Caco-2 (cell line): ENCODE results near the gene PRKAG2. TPM values are rescaled to one million over a fixed set of nuclear protein-coding genes. Genes with fewer than 3 reads are reported as not detected.

ENCODE experiments used
- BruUV-seq: library from RNA; stranded (reverse); fragments of 400-500 nt; replicated peaks from 2 replicates; lab custom pipeline; 2021; lab: Mats Ljungman, UMichigan
- CTCF ChIA-PET: fragments of 300-600 bp; sonication (Branson Sonifier 250); formaldehyde crosslinking; loops from one replicate; lab custom pipeline; 2022; ENCODE audit warnings: antibody characterized with exemption; lab: Charles Lee
- POLR2A ChIA-PET: fragments of 300-600 bp; sonication (Branson Sonifier 250); formaldehyde crosslinking; loops from one replicate; lab custom pipeline; 2022; ENCODE audit warnings: antibody characterized with exemption; lab: Charles Lee
- DNase-seq, 2 experiments: peaks; one replicate each; pipeline versions ENCODE4 v3.0.0 to v3.0.0-alpha.2; 2020 to 2022
- H3K27me3 ChIP-seq: replicated peaks from 2 replicates; pipeline ENCODE4 v1.6.0; 2011; ENCODE audit warnings: low read length; ENCODE audit not compliant: control insufficient read depth, insufficient read depth
- H3K36me3 ChIP-seq: 2 replicates; pipeline ENCODE4 v1.5.1; 2011; ENCODE audit warnings: low read length; ENCODE audit not compliant: control insufficient read depth, insufficient read depth
- H3K4me1 ChIP-seq: fragments of 250-450 bp; sonication (Bioruptor Pico); 2 replicates; pipeline ENCODE4 v1.5.1; 2020; ENCODE audit warnings: mild to moderate bottlenecking
- H3K4me3 ChIP-seq: 2 replicates; pipeline ENCODE4 v1.5.1; 2011; ENCODE audit warnings: low read depth, mild to moderate bottlenecking, control low read depth, low read length
- H3K9me3 ChIP-seq: fragments of 250-450 bp; sonication (Bioruptor Pico); 2 replicates; pipeline ENCODE4 v1.5.1; 2020; ENCODE audit warnings: mild to moderate bottlenecking, moderate library complexity
- H3K27ac Mint-ChIP-seq: one replicate; pipeline ENCODE4 v1.8.0; 2022; ENCODE audit warnings: mixed read lengths; ENCODE audit not compliant: unreplicated experiment
- H3K27me3 Mint-ChIP-seq: one replicate; pipeline ENCODE4 v1.8.0; 2022; ENCODE audit warnings: mixed read lengths; ENCODE audit not compliant: insufficient read depth, unreplicated experiment
- H3K36me3 Mint-ChIP-seq: one replicate; pipeline ENCODE4 v1.8.0; 2022; ENCODE audit warnings: mild to moderate bottlenecking, mixed read lengths; ENCODE audit not compliant: insufficient read depth, unreplicated experiment
- H3K4me1 Mint-ChIP-seq: one replicate; pipeline ENCODE4 v1.8.0; 2022; ENCODE audit warnings: low read depth, mixed read lengths; ENCODE audit not compliant: unreplicated experiment
- H3K4me3 Mint-ChIP-seq: one replicate; pipeline ENCODE4 v1.8.0; 2022; ENCODE audit warnings: mild to moderate bottlenecking, moderate library complexity, mixed read lengths; ENCODE audit not compliant: unreplicated experiment
- H3K9me3 Mint-ChIP-seq: one replicate; pipeline ENCODE4 v1.8.0; 2022; ENCODE audit warnings: mixed read lengths; ENCODE audit not compliant: unreplicated experiment
- intact Hi-C: fragments of 100-400 bp; cut with micrococcal nuclease; formaldehyde crosslinking; loops from one replicate; pipeline ENCODE4 v1.10.0; 2022; ENCODE audit not compliant: unreplicated experiment
- total RNA-seq: library from RNA; stranded (reverse); gene quantifications from 2 replicates; pipeline ENCODE4 v1.2.3, GENCODE V29; 2022
- TF ChIP-seq, protein P1 (sequence below), 2 experiments: fragments of 200-600 bp in 1 of 2; IDR thresholded peaks; 1 replicate in 1 of 2; 2 replicates in 1 of 2; pipeline versions ENCODE4 v1.5.1 to v1.8.0; 2011 to 2022; ENCODE audit warnings: antibody characterized with exemption in 1 of 2, control low read depth in 1 of 2, inconsistent platforms in 1 of 2, low read depth in 1 of 2, low read length in 1 of 2, mild to moderate bottlenecking in 1 of 2, moderate library complexity in 1 of 2; ENCODE audit not compliant: insufficient read depth in 1 of 2, severe bottlenecking in 1 of 2, unreplicated experiment in 1 of 2

The PRKAG2 gene
- total RNA-seq, 1 experiment from 2014 or later, result 15.9 TPM

- intact Hi-C loops, result loop anchor here (5.0 kb wide), 1 partner anchor 151 kb away; no protein-coding TSS in a partner anchor
- Mint-ChIP-seq H3K27me3 (no peaks in the 10 kb centered on the region), H3K36me3 (no peaks in the 10 kb centered on the region), H3K4me1 (no peaks in the 10 kb centered on the region), H3K4me3 (no peak overlapping the region), H3K27ac (no peak overlapping the region), H3K9me3 (peaks cover 7% of the 10 kb centered on the region)
- POLR2A ChIA-PET, result no interaction called here
- Histone ChIP-seq H3K4me1 (0 out of 2 replicates have a peak, but pooled peaks cover 6% of the 10 kb centered on the region), H3K27me3 (no peaks in the 10 kb centered on the region), H3K4me3 (no peak overlapping the region), H3K9me3 (no peaks in the 10 kb centered on the region; the same call in 1 of the 2 replicates), H3K36me3 (no peaks in the 10 kb centered on the region)
- CTCF ChIA-PET, result no interaction called here
- no TSS peak for BruUV-seq
- no peak for DNase-seq
- TF ChIP-seq, protein P1, sequence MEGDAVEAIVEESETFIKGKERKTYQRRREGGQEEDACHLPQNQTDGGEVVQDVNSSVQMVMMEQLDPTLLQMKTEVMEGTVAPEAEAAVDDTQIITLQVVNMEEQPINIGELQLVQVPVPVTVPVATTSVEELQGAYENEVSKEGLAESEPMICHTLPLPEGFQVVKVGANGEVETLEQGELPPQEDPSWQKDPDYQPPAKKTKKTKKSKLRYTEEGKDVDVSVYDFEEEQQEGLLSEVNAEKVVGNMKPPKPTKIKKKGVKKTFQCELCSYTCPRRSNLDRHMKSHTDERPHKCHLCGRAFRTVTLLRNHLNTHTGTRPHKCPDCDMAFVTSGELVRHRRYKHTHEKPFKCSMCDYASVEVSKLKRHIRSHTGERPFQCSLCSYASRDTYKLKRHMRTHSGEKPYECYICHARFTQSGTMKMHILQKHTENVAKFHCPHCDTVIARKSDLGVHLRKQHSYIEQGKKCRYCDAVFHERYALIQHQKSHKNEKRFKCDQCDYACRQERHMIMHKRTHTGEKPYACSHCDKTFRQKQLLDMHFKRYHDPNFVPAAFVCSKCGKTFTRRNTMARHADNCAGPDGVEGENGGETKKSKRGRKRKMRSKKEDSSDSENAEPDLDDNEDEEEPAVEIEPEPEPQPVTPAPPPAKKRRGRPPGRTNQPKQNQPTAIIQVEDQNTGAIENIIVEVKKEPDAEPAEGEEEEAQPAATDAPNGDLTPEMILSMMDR (IDR thresholded peaks at IDR 0.05; ENCODE audit: insufficient read depth in 1 of 2, low read depth in 1 of 2, low read length in 1 of 2, severe bottlenecking in 1 of 2, unreplicated experiment in 1 of 2), result no peak
Measured at GRCh38 chr7:151781161-151781845, 95.6 kb downstream of the PRKAG2 start.

DNA sequence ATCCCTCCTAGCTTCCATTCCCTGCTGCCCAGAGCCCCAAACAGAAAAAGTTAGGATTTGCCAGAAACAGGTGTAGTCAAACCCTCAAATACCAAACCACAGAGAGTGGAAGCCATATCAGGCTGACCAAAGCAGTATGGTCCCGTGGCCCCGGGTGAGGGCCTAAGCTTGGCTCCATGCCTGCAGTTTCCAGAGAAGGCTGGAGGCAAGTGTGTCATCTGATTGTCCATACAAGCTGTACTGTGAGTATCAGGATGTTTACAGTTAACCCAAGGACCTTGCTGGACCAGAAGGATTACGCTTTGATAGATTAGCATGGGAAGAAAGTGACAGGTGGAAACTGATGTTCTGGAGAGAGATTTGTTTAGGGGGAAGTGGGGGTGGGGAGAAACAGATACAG, 96.3 kb downstream of the PRKAG2 start:
- Histone ChIP-seq H3K9me3 (no peaks in the 10 kb centered on the region; the same call in 1 of the 2 replicates), H3K36me3 (no peaks in the 10 kb centered on the region), H3K27me3 (no peaks in the 10 kb centered on the region), H3K4me3 (no peak overlapping the region), H3K4me1 (0 out of 2 replicates have a peak, but pooled peaks cover 6% of the 10 kb centered on the region)
- BruUV-seq, result no TSS peak
- ChIA-PET CTCF (no interaction called here), POLR2A (no interaction called here)
- Mint-ChIP-seq H3K4me1 (no peaks in the 10 kb centered on the region), H3K27ac (no peak overlapping the region), H3K9me3 (peaks cover 7% of the 10 kb centered on the region), H3K27me3 (no peaks in the 10 kb centered on the region), H3K4me3 (no peak overlapping the region), H3K36me3 (no peaks in the 10 kb centered on the region)
- intact Hi-C loops, result loop anchor here (5.0 kb wide), 1 partner anchor 152 kb away; no protein-coding TSS in a partner anchor
- TF ChIP-seq, protein P1 (IDR thresholded peaks at IDR 0.05; ENCODE audit: insufficient read depth in 1 of 2, low read depth in 1 of 2, low read length in 1 of 2, severe bottlenecking in 1 of 2, unreplicated experiment in 1 of 2), result no peak
- no peak for DNase-seq

- POLR2A ChIA-PET, result no interaction called here
- Mint-ChIP-seq H3K27ac (no peak overlapping the region), H3K27me3 (no peaks in the 10 kb centered on the region), H3K36me3 (no peaks in the 10 kb centered on the region), H3K4me3 (no peak overlapping the region), H3K4me1 (no peaks in the 10 kb centered on the region), H3K9me3 (peaks cover 7% of the 10 kb centered on the region)
- Histone ChIP-seq H3K36me3 (no peaks in the 10 kb centered on the region), H3K27me3 (no peaks in the 10 kb centered on the region), H3K9me3 (no peaks in the 10 kb centered on the region; the same call in 1 of the 2 replicates), H3K4me1 (0 out of 2 replicates have a peak, but pooled peaks cover 6% of the 10 kb centered on the region), H3K4me3 (no peak overlapping the region)
- CTCF ChIA-PET, result interaction anchor here (0.6 kb wide), 1 partner anchor 17 kb away, joined by 4 read pairs; no protein-coding TSS in a partner anchor
- DNase-seq, result no peak
- TF ChIP-seq, protein P1 (IDR thresholded peaks at IDR 0.05; ENCODE audit: insufficient read depth in 1 of 2, low read depth in 1 of 2, low read length in 1 of 2, severe bottlenecking in 1 of 2, unreplicated experiment in 1 of 2), result no peak
- intact Hi-C loops, result loop anchor here (5.0 kb wide), 1 partner anchor 153 kb away; no protein-coding TSS in a partner anchor
- BruUV-seq, result no TSS peak
Measured at GRCh38 chr7:151779678-151780077, 97.2 kb downstream of the PRKAG2 start.
